BLaER1 treated with 17β-estradiol and CSF1 and Interleukin-3, amounts not matched to agents 10 nM and 100 nM (cell line): ENCODE data around the gene C11orf16.
"Not testable (repeated sequence)": the region's sequence is repeated elsewhere in the genome, so short reads cannot be mapped to it uniquely, and the experiment has no call there.

Experiments
- H3K27ac ChIP-seq, 11 experiments: shearing (Covaris generic); formaldehyde crosslinking; 2 replicates each; pipeline ENCODE4 v1.8.1; 2022
- H3K27me3 ChIP-seq, 11 experiments: shearing (Covaris generic); formaldehyde crosslinking; 2 replicates each; pipeline ENCODE4 v1.8.1; 2022
- H3K36me3 ChIP-seq, 11 experiments: shearing (Covaris generic); formaldehyde crosslinking; 2 replicates each; pipeline ENCODE4 v1.8.1; 2022
- H3K4me1 ChIP-seq, 10 experiments: shearing (Covaris generic); formaldehyde crosslinking; 2 replicates each; pipeline ENCODE4 v1.8.1; 2022
- H3K4me2 ChIP-seq, 11 experiments: shearing (Covaris generic); formaldehyde crosslinking; 2 replicates each; pipeline ENCODE4 v1.8.1; 2022
- H3K4me3 ChIP-seq, 10 experiments: shearing (Covaris generic); formaldehyde crosslinking; 2 replicates each; pipeline ENCODE4 v1.8.1; 2022
- H3K9ac ChIP-seq, 11 experiments: shearing (Covaris generic); formaldehyde crosslinking; 2 replicates each; pipeline ENCODE4 v1.8.1; 2022
- H3K9me3 ChIP-seq, 11 experiments: shearing (Covaris generic); formaldehyde crosslinking; replicated peaks in 1 of 11; 2 replicates each; pipeline ENCODE4 v1.8.1; 2022
- H4K20me1 ChIP-seq, 11 experiments: shearing (Covaris generic); formaldehyde crosslinking; 2 replicates each; pipeline ENCODE4 v1.8.1; 2022
- Cebpa-rat ChIP-seq, 11 experiments: shearing (Covaris generic); IDR thresholded peaks; 2 replicates each; pipeline ENCODE4 v1.8.1; 2022

Gene C11orf16, protein sequence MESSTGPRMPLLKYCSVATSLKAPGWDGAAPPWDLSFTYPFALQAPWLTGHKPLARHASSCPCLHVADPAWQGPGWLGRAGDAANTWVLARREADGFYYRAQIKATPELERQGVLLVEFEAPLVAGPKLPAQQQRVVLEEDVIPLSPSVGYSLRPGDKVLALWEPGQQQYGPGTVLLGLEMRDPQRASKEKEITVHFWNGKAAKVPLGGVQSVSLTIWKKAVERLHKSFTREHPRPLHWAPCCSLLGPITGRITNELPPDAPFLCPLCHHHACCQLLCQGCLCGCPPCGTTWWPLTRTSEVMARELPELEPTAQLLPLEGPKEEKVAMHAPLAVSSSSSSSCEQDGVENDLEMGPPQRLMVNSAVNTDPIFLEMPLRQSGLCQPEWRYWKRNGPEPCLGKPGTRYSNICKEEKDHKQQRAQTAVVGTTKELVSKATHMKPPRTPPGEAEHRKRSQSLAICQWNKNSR

DNA sequence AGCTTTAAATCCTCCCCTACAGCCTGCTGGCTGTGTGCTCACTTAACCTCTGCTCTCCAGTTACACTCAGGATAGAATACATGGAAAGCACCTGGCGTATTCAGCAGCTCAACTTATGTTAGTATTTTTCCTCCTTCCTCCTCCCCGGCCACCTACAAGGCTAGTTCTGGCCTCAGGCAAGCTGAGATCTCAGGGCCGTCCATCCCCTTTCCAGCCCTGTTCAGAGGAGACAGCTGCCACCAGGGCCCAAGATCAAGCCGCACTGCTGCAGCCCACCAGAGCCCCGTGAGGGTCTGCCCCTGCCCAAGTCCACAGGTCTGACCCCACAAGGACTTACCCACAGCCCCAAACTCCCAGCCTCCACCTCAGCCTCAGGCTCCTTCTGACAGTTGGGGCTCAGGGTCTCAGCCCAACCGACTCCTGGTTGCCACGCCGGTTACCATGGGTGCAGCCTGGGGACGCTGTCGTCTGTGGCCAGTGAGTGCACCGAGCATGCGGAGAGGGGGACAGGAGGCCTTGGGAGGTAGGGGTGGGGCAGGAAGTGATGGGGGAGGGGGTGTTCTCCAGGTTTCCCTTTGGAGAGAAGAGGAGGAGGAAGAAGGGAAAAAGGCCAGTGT lies at the start of gene C11orf16:
TSS of gene C11orf16 (minus strand) at position 384 of the 617 bp plus-strand sequence. CDS start 639 bp downstream, outside the sequence.
- H3K27ac ChIP-seq = no peak within 1 kb of the TSS
- no peaks in the 10 kb centered on the region; a peak in 1 of 22 replicates for H4K20me1 ChIP-seq
- H3K4me2 ChIP-seq = no peak within 1 kb of the TSS
- H3K27me3 ChIP-seq = no peaks in the 10 kb centered on the region
- H3K9me3 ChIP-seq = no peaks in the 10 kb centered on the region
- no peak within 1 kb of the TSS for H3K4me3 ChIP-seq
- H3K9ac ChIP-seq = no peak within 1 kb of the TSS
- no peak for TF ChIP-seq Cebpa-rat (IDR thresholded peaks at IDR 0.05)
- H3K4me1 ChIP-seq = 0 out of 20 replicates have a peak, but pooled peaks cover 0 to 4% (median 0%) of the 10 kb centered on the region in 10 experiments
- peaks cover 0 to 8% (median 0%) of the 10 kb centered on the region in 11 experiments; a peak in 1 of 22 replicates for H3K36me3 ChIP-seq

DNA sequence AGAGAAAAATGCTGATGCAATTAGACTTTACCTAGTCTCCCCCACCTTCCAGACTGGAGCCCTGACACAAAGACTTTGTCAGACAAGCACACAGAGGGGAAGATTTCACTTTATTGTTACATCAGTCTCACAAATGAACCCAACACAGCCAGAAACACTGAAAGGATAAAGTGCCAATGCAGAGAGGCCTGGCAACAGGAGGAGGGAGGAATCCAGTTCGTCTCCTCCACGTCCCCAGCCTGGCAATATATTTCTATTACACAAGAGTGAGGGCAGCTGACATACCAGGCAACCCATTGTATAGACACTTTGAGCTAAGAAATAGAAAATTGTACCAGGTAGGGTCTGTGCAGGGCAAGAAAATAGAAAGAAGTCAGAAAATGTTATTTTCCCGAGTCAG lies 47.7 kb upstream of the C11orf16 start:
- no peak overlapping the region for H3K4me3 ChIP-seq
- H3K27me3 ChIP-seq = no peaks in the 10 kb centered on the region
- no peak overlapping the region for H3K27ac ChIP-seq
- H3K4me2 ChIP-seq = no peak overlapping the region
- peaks cover 0 to 5% (median 0%) of the 10 kb centered on the region in 11 experiments; a peak in 3 of 22 replicates for H3K9me3 ChIP-seq
- H3K36me3 ChIP-seq = no peaks in the 10 kb centered on the region
- no peaks in the 10 kb centered on the region for H3K4me1 ChIP-seq
- no peaks in the 10 kb centered on the region for H4K20me1 ChIP-seq
- H3K9ac ChIP-seq = no peak overlapping the region
- no peak for TF ChIP-seq Cebpa-rat (IDR thresholded peaks at IDR 0.05)

- H3K4me2 ChIP-seq, H3K4me1 ChIP-seq: not testable (repeated sequence)
These were observed 46.6 kb upstream of the C11orf16 start for GRCh38 chr11:8979365-8979764.

GRCh38 chr11:8973121-8973520 lies 40.4 kb upstream of the C11orf16 start:
- H3K9ac ChIP-seq = no peak overlapping the region
- TF ChIP-seq Cebpa-rat (IDR thresholded peaks at IDR 0.05) = no peak
- H3K9me3 ChIP-seq = peaks cover 0 to 5% (median 0%) of the 10 kb centered on the region in 11 experiments; a peak in 3 of 22 replicates
- H3K27ac ChIP-seq = no peak overlapping the region
- H3K4me2 ChIP-seq = peak overlapping the region in 1 of 11 experiments; percentile 26; a peak in 1 of 22 replicates
- H3K27me3 ChIP-seq = no peaks in the 10 kb centered on the region
- no peak overlapping the region for H3K4me3 ChIP-seq
- H3K4me1 ChIP-seq = peaks cover 0 to 9% (median 0%) of the 10 kb centered on the region in 10 experiments; a peak in 2 of 20 replicates
- H4K20me1 ChIP-seq = no peaks in the 10 kb centered on the region
- no peaks in the 10 kb centered on the region for H3K36me3 ChIP-seq

More at GRCh38 chr11:8979365-8979764, 46.6 kb upstream of the C11orf16 start:
- H3K36me3 ChIP-seq, H3K27me3 ChIP-seq, H3K9me3 ChIP-seq, H3K27ac ChIP-seq, H3K4me3 ChIP-seq, H3K9ac ChIP-seq, H4K20me1 ChIP-seq: not testable (repeated sequence)

DNA sequence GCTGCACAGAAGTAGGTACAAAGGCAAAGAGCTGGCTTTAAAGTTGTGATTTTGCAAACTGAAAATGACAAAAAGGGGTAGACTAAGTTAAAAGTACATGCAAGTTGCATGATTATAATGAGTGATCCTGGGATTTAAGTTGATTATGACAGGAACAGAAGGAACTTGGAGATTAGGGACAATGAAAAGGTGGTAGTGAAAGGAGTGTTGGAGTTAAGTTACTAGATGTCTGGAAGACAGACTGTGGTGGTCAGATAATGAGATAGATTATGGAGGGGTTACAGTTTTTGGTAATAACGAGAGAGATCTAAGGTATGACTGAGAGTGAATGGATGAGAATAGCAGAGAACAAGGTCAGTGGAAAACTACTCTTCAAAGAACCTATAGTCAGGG lies 39.2 kb upstream of the C11orf16 start:
- peaks cover 0 to 18% (median 5%) of the 10 kb centered on the region in 10 experiments; a peak in 8 of 20 replicates for H3K4me1 ChIP-seq

DNA sequence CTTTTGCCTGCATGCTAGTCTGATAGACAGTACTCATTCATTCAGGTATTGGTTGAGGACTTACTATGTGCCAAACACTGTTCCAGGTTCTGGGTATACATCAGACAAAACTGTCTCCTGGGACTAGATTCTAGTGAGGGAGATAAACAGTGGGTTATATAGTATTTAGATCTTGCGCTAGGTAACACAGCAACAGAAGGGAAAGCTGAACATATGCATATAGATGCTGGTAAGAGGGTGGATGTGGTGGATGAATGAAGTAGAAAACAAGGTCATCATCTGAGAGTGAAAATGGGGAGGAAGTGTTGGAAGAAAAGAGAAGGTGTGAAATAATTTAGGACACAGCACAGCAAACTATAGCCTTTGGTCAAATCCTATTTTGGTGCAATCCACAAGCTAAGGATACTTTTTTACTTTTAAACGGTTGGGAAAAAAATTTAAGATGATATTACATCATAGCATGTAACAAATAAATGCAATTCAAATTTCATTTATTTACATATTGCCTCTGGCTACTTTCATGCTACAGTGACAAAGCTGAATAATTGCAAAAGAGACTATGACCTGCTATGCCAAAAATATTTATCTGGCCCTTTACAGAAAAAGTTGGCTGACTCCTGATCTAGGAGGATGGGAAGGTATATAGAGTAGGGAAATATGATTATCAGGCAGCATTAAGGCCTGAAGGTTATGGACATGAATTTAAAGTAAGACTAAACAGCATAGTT lies 38.6 kb upstream of the C11orf16 start:
- Histone ChIP-seq H3K36me3 (no peaks in the 10 kb centered on the region), H4K20me1 (no peaks in the 10 kb centered on the region), H3K9ac (no peak overlapping the region), H3K4me2 (no peak overlapping the region), H3K4me3 (no peak overlapping the region), H3K27ac (no peak overlapping the region), H3K9me3 (no peaks in the 10 kb centered on the region; a peak in 1 of 22 replicates), H3K4me1 (peaks cover 0 to 24% (median 5%) of the 10 kb centered on the region in 10 experiments; a peak in 8 of 20 replicates), H3K27me3 (no peaks in the 10 kb centered on the region)
- no peak for TF ChIP-seq Cebpa-rat (IDR thresholded peaks at IDR 0.05)

More for the DNA sequence above, 39.2 kb upstream of the C11orf16 start:
- no peak overlapping the region for H3K4me2 ChIP-seq
- H3K27ac ChIP-seq = no peak overlapping the region
- no peaks in the 10 kb centered on the region for H3K36me3 ChIP-seq
- H4K20me1 ChIP-seq = no peaks in the 10 kb centered on the region
- H3K4me3 ChIP-seq = no peak overlapping the region
- peaks cover 0 to 4% (median 0%) of the 10 kb centered on the region in 11 experiments; a peak in 3 of 22 replicates for H3K9me3 ChIP-seq
- TF ChIP-seq Cebpa-rat (IDR thresholded peaks at IDR 0.05) = no peak
- H3K27me3 ChIP-seq = no peaks in the 10 kb centered on the region
- no peak overlapping the region for H3K9ac ChIP-seq

DNA sequence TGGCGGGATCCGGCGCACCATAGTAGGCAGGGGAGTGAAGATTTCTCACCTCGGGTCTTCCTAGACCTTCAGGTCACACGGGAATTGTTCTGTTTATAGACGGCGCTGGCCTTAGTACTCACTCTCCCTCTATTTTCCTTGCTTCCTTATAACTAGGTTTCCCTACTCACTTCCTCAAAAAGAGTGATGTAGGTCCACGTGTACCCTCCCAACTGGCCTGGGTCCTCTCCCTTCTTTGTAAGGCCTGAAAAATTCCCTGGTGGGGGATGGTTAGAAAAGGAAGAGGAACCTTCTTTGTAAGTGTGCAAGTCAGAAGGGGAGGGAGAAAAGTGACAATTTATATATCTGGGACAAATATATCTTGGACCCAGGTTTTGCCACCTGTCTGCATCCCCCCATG lies 34.4 kb upstream of the C11orf16 start:
- TF ChIP-seq Cebpa-rat (IDR thresholded peaks at IDR 0.05) = no peak
- H3K27ac ChIP-seq = no peak overlapping the region

GRCh38 chr11:8964324-8965320 lies 31.9 kb upstream of the C11orf16 start, which contains the start of gene TMEM9B:
Gene TMEM9B (minus strand): TSS chr11:8964442. CDS start chr11:8964313, 129 bp downstream.
- Histone ChIP-seq H3K36me3 (0 out of 22 replicates have a peak, but pooled peaks cover 0 to 9% (median 0%) of the 10 kb centered on the region in 11 experiments), H3K4me3 (peak within 1 kb of the TSS; percentile 68 to 97 (median 86)), H3K27me3 (no peaks in the 10 kb centered on the region), H3K4me1 (peaks cover 25 to 56% (median 32%) of the 10 kb centered on the region in 10 experiments), H4K20me1 (peaks cover 4 to 36% (median 20%) of the 10 kb centered on the region in 11 experiments; a peak in 15 of 22 replicates), H3K27ac (peak within 1 kb of the TSS; percentile 80 to 95 (median 90)), H3K9ac (peak within 1 kb of the TSS; percentile 82 to 95 (median 91)), H3K4me2 (peak within 1 kb of the TSS; percentile 86 to 99 (median 97)), H3K9me3 (no peaks in the 10 kb centered on the region)
- TF ChIP-seq Cebpa-rat (IDR thresholded peaks at IDR 0.05) = no peak

More for the DNA sequence above, 34.4 kb upstream of the C11orf16 start:
- peaks cover 0 to 17% (median 8%) of the 10 kb centered on the region in 11 experiments; a peak in 5 of 22 replicates for H4K20me1 ChIP-seq
- H3K4me2 ChIP-seq = peak overlapping the region in 5 of 11 experiments; percentile 4 to 65 (median 17); a peak in 8 of 22 replicates
- no peak overlapping the region for H3K9ac ChIP-seq
- no peak overlapping the region for H3K4me3 ChIP-seq
- peaks cover 25 to 41% (median 32%) of the 10 kb centered on the region in 10 experiments for H3K4me1 ChIP-seq
- no peaks in the 10 kb centered on the region for H3K36me3 ChIP-seq
- no peaks in the 10 kb centered on the region for H3K27me3 ChIP-seq
- no peaks in the 10 kb centered on the region for H3K9me3 ChIP-seq
